Activated naive CD4-positive, alpha-beta T cell treated with Interleukin-2 at 50 U/mL for 16 hours (primary cell): Measurements from ENCODE around the gene CAPNS1.
"Not testable (repeated sequence)": the region's sequence is repeated elsewhere in the genome, so short reads cannot be mapped to it uniquely, and the experiment has no call there.

Experiments used
- DNase-seq: peaks from one replicate; pipeline ENCODE4 v3.0.0-alpha.2; 2020

Gene CAPNS1

GRCh38 chr19:36151144-36152018 lies 11.5 kb downstream of the CAPNS1 start:
- DNase-seq: no peak

GRCh38 chr19:36152019-36152351 lies 12.1 kb downstream of the CAPNS1 start:
- DNase-seq: no peak

DNA sequence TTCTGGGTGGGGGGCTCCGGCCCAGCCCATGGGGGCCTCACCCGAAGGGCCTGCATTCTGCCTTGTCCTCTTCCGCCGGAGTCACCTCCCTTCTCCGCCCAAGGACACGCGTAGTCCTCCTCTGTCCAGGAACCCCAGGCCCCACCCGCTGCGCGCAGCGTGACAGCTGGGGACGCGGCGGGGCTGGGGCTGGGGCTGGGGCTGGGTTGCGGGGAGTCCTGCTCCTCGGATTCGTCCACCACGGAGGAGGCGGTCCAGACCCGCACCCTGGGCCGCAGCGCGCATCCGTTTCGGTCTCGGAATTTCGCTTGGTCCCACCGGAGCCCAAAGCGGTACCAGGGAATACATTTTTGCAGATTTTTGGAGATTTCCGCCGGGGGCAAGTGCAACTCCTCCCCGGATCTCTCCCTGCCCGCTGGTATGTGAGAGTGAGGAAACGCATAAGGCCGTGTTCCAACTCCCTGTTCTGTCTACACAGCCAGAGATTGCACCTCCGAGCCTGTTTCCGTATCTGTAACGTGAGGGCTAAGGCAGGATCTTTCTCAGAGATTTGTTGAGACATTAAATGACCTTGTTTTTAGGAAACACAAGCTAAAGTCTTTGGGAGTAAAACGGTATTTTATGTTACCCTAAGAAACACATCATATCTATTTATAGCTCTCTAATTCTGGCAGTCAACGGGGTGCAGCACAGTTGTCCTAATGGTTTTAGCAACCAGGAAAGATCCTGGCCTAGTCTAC lies 12.7 kb downstream of the CAPNS1 start, which contains the start of gene COX7A1:
TSS of gene COX7A1 (minus strand) at position 96 of the 740 bp plus-strand sequence. CDS start at position 56, 40 bp downstream.
- no peak for DNase-seq

DNA sequence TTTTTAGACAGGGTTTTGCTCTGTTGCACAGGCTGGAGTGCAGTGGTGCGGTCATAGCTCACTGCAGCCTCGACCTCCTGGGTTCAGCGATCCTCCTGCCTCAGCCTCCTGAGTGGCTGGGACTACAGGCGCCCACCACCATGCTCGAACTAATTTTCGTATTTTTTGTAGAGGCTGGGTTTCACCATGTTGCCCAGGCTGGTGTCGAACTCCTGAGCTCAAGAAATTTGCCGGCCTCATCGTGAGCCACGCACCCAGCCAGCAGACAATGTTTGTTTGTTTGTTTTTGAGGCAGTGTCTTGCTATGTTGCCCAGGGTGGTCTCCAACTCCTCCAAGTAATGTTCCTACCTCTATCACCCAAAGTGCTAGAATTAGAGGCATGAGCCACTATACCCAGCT lies 13.3 kb downstream of the CAPNS1 start:
- no peak for DNase-seq

DNA sequence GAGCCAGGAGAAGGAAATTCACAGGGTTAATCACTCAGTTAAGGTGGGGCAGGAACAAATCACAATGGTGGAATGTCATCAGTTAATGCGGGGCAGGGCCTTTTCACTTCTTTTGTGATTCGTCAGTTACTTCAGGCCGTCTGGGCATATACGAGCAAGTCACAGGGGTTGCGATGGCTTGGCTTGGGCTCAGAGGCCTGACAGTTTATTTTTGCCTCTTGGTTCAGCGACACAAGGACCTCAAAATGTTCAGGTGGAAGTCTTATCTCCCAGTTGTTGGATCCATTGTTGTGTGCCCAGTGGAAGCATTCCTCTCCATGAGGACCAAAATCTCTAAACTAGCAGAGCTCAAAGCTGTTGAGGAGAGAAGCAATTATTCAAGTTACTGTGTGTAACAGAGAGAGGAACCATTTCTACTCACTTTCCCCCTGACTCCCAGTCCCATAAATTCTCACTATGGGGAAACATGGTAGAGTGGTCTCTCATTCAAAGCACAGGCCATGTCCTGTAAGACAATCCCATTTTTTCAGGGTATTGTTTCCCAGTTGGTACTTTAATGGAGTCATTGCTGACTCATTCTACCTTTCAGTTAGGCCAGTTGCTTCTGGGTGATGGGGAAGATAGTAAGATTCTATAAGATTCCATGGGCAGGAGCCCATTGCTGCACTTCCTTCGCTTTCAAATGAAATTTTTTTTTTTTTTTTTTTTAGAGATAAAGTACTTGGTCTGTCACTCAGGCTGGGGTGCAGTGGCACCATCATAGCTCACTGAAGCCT lies 21.1 kb downstream of the CAPNS1 start:
- no peak for DNase-seq

DNA sequence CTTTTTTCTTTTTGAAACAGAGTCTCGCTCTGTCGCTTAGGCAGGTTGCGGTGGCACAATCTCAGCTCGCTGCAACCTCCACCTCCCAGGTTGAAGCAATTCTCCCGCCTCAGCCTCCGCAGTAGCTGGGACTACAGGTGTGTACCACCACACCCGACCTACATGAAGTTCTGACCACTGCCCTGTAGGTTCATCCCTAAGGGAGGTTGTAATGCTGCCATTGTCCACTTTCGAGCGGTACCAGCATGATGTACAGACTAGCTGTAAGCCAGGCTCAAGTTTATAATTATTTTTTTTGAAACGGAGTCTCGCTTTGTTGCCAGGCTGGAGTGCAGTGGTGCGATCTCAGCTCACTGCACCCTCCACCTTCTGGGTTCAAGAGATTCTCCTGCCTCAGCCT lies 23.9 kb downstream of the CAPNS1 start:
- DNase-seq: no peak

- DNase-seq: no peak
Observed at GRCh38 chr19:36169084-36169760, 29.4 kb downstream of the CAPNS1 start.

- no peak for DNase-seq
Observed at GRCh38 chr19:36172852-36173251, 33.0 kb downstream of the CAPNS1 start.

- DNase-seq: not testable (repeated sequence)
Observed at GRCh38 chr19:36173846-36174245, 34.0 kb downstream of the CAPNS1 start.

DNA sequence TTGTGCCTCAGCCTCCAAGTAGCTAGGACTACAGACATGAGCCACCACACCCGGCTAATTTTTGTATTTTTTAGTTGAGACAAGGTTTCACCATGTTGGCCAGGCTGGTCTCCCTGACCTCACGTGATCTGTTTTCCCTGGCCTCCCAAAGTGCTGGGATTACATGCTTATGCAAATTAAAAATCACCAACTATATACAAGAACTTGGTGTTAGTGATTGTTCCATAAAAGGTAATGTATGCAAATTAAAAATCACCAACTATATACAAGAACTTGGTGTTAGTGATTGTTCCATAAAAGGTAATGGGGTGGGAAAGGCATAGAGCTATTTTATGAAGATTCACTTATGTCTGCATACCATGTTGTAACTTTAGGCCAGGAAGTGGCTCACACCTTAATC lies 39.2 kb downstream of the CAPNS1 start:
- DNase-seq: not testable (repeated sequence)

GRCh38 chr19:36182612-36183244 lies 42.9 kb downstream of the CAPNS1 start:
- DNase-seq: no peak

- DNase-seq: no peak
Observed at GRCh38 chr19:36183245-36183628, 43.4 kb downstream of the CAPNS1 start.

- DNase-seq: not testable (repeated sequence)
Observed at GRCh38 chr19:36186722-36187121, 46.9 kb downstream of the CAPNS1 start.

GRCh38 chr19:36196249-36196648 lies 56.4 kb downstream of the CAPNS1 start:
- no peak for DNase-seq

DNA sequence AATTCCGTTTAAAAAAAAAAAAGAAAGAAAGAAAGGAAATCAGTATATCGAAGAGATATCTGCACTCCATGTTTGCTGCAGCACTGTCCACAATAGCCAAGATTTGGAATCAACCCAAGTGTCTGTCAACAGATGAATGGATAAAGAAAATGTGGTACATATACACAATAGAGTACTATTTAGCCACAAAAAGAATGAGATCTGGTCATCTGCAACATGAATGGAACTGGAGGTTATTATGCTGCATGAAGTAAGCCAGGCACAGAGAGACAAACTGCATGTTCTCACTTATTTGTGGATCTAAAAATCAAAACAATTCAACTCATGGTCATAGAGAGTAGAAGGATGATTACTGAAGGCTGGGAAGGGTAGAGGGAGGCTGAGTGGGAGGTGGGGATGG lies 58.3 kb downstream of the CAPNS1 start:
- DNase-seq: no peak
